Measurements from ENCODE around the gene EPM2AIP1.
"Not testable (repeated sequence)": the region's sequence is repeated elsewhere in the genome, so short reads cannot be mapped to it uniquely, and the experiment has no call there.

EPM2AIP1 gene

DNA sequence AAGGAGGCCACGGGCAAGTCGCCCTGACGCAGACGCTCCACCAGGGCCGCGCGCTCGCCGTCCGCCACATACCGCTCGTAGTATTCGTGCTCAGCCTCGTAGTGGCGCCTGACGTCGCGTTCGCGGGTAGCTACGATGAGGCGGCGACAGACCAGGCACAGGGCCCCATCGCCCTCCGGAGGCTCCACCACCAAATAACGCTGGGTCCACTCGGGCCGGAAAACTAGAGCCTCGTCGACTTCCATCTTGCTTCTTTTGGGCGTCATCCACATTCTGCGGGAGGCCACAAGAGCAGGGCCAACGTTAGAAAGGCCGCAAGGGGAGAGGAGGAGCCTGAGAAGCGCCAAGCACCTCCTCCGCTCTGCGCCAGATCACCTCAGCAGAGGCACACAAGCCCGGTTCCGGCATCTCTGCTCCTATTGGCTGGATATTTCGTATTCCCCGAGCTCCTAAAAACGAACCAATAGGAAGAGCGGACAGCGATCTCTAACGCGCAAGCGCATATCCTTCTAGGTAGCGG, at the start of gene EPM2AIP1:
TSS of gene EPM2AIP1 (minus strand) at position 326 of the 520 bp plus-strand sequence. CDS start at position 272, 54 bp downstream.
- no peak for DNase-seq

DNA sequence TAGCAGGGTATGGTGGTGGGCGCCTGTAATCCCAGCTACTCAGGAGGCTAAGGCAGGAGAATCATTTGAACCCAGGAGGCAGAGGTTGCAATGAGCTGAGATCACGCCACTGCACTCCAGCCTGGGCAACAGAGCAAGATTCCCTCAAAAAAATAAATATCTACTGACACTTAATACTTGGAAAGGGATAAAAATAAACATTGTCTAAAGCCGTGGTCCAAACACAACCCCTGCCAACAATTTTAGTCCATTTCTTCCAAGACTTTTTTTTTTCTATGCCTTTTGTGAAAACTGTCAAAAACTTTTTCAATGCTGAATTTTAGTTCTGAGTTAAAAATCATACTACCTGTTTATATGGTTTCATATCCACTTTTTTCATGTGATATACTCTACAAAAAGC, 49.8 kb upstream of the EPM2AIP1 start:
- not testable (repeated sequence) for DNase-seq

DNA sequence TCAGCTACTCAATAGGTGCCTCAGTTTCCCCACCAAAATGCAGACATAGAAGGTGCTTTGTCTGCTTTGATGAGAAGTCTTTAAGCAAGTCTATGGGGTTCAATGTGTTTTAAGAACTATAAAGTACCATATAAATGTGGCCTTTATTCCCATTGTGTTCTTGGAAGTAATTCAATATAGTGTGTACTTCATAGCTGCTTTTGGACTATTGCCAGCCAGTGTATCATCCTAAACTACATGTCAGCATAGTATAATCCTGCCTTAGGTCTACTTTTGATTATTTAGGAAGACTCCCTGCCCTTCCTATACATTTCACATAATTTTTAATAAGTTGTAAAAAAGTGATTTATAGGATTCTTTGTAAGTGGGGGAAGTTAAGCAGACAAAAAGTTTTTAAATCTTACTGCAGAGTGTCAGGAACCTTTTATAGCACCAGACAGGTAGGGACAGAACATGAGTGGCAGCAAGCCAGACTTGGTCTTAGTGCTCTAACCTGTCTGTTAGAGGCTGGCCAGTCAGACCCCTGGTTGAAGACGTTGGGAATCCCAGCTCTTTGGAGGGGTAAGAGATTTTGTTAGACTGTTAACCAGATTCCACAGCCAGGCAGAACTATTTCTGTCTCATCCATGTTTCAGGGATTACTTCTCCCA, 48.7 kb upstream of the EPM2AIP1 start:
- no peak for DNase-seq

DNA sequence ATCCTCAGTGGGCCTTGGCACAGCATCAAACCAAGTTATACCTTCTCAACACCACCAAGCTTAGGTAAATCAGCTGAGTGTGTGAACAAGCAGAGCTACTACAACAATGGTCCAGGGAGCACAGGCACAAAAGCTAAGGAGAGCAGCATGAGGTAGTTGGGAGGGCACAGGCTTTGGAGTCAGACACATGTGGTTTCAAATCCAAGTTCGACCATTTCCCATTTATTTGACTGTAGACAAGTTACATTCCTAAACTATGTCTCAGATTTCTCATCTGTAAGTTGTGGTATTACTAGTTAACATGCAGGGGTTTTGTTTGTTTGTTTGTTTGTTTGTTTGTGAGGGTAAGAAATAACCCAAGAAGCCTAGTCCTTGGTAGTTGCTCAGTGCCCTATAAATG, 47.3 kb upstream of the EPM2AIP1 start:
- no peak for DNase-seq

DNA sequence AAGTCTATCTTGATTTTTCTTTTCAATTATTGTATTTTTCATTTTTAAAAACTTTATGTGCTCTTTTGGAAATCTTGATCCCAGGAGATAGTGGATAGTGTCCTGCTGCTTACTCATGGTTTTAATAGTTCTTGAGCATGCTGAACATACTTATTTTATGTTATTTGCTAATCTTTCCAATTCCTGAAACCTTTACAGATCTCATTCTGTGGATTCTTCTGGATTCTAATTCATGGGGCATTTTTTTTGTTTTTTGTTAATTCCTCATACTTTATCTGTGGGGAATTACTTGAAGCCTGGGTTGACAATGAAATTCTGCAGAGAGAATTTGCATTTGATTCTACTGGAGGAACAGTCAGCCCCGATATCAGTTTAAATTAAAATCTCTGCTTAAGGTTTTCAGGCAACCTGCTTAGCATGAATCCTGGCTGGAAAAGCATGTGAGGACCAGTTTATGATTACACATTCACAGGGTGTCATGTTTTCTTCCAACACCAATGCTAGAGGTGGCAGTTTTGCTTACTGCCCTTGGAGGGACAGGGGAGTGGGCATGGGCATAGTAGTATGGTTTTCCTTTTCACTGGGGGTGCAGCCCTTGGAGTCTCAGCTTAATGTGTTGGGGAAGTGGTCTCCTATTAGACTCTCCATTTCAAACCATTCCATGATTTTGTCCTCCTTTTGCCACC, 46.4 kb upstream of the EPM2AIP1 start:
- no peak for DNase-seq

DNA sequence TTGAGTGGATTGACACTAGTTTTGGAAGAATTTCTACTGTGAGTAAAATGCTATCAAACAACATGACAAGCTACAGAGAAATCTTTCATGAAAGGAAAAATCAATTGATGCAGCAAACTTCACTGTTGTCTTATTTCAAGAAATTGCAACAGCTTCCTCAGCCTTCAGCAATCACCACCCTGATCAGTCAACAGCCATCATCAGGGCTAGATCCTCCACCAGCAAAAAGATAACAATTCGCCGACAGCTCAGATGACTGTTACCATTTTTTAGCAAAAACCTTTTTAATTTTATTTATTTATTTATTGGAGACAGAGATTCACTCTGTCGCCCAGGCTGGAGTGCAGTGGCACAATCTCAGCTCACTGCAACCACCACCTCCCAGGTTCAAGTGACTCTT, 44.4 kb upstream of the EPM2AIP1 start:
- no peak for DNase-seq

DNA sequence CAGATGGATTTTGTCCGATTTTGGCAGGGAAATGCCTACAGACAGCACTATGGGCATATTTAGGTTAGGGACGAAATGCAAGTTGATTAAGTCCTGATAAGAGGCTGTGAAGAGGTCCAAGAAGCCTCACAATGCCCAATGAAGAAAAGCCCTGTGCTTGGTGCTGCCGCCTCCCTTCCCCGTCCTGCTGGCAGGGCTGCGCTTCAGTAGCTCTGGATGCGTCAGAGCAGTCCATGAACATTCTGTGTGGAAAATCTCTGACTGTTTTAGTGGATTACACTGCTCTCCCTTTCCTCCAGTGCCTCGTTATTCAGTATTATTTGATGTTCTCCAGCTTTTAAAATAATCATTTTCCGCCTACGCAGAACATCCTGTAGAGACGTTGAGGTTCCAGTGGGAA, 40.0 kb upstream of the EPM2AIP1 start:
- DNase-seq = peak; percentile 51

DNA sequence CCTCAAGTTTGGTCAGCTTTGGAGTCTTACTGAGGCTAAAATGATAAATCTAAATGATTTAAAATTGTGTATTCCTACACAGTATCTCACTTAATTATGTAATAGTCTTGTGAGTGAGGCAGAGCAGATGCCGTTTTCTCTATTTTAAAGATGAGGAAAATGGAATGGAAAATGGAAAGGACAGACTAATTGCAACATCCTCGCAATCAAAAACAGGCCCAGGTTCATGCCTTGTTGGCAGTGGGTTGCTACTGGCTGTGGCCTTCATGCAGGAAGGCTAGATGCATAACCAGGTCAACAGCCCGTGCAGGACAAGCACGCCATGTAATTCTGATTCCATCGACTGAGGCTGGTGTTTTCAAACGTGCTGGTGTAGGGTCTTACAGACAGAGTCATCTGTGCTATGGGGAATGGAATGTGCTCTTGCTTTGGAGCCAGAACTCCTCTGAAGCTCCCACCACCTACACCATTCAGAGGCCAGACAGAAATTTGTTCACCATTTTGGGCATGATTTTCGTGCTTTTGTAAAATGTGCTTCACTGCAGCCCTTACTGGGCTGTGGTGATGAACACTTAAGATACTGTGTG, 38.3 kb upstream of the EPM2AIP1 start:
- no peak for DNase-seq

DNA sequence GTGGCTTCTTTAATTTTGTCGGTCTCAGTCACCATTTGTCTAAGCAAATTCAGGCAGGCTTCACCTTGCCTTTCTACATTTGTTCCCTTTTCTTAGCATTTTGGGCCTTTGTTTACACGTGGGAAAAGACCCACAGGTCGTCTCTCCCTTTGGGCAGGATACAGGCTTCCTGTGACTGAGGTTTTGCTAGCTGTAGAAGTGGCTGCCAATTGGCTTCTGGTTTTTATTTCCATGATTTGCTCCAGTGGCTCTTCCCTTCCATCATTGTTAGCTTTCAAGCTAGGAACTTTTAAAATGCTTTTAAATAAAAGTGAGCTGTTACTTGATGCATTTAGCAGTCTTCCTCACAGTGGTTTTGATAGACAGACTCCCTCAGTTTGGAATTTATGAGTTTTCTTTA, 37.7 kb upstream of the EPM2AIP1 start:
- peak; percentile 40 for DNase-seq

DNA sequence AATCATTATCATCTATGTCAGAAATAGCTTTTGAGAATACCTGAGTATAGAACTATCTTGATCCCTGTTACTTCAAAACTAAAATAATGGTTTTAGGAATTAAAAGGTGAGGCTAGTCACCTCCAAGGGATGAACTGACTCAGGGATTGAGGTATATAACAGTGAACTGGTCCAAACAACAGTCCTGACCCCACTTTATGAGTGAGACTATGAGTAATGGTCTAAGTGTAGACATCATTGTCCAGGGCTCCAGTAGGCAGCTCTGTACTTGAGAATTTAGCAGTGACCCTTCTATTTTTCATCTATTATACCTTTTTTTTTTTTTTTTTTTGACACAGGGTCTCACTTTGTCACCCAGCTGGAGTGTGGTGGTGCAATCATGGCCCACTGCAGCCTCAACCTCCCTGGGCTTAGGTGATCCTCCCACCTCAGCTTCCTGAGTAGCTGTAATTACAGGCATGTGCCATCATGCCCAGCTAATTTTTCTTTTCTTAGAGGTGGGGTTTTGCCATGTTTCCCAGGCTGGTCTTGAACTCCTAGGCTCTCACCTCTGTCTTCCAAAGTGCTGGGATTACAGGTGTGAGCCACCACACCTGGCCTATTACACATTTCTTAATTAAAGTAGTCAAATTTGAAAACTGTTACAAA, 36.7 kb upstream of the EPM2AIP1 start:
- no peak for DNase-seq

DNA sequence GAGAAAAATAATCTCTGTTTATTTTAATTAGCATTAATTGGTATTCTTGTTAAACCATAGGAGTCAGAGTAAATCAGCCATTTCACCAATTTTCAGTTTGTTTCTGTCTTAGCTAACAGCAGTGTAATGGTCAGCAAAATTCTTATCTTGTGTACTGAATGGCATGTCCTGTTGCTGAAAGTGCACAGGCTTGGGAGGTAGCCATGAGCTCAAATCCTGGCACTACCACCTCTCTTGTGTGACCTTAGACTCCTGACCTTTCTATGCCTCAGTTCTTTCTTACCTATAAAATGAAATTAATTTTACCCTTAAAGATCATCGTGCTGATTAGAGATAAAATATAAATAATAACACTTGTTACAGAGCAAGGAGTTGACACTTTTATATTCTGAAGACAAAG, 36.2 kb upstream of the EPM2AIP1 start:
- DNase-seq = no peak

DNA sequence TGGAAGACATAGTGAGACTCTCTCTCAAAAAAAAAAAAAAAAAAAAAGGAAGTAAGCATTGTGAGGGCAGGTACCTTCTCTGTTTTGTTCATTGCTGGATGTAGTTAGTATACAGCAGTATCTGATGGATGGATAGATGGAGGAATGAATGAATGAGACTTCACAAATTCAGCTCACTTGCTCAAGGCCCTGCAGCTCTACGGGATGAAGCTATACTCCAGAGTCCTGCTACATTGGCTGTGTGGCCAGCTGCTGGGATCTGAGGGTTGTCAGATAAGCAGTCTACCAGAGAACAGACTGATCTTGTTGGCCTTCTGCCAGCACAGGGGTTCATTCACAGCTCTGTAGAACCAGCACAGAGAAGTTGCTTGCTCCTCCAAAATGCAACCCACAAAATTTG, 35.4 kb upstream of the EPM2AIP1 start:
- DNase-seq = peak; percentile 49

DNA sequence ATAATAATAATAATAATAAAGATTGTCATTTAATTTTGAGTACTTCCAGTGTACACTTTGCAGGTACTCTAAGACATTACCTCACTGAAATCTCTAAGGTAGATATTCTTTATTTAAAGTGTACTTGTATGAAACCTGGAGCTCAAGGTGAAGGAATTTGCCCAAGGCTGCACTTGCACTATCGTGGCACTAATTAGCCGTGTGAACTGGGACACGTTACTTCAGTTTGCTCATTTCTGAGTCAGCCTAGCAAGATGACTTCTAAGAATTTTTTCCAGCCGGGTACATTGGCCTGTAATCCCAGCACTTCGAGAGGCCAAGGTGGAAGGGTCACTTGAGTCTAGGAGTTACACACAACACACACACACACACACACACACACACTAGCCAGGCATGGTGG, 33.9 kb upstream of the EPM2AIP1 start:
- DNase-seq = no peak

DNA sequence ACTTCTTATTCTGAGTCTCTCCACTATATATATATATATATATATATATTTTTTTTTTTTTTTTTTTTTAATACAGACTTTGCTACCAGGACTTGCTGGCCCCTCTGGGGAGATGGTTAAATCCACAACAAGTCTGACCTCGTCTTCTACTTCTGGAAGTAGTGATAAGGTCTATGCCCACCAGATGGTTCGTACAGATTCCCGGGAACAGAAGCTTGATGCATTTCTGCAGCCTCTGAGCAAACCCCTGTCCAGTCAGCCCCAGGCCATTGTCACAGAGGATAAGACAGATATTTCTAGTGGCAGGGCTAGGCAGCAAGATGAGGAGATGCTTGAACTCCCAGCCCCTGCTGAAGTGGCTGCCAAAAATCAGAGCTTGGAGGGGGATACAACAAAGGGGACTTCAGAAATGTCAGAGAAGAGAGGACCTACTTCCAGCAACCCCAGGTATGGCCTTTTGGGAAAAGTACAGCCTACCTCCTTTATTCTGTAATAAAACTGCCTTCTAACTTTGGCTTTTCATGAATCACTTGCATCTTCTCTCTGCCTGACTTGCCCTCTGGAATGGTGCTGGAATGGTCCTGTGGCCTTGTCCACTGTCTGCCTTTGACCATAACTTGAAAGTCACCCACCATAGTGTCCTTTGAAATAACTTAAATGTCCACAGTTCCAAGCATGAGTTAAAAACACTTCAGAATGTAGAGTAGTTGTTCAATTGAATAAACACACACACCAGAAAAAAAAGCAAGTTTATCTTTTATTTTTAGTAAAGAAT, 32.8 kb upstream of the EPM2AIP1 start:
- no peak for DNase-seq

DNA sequence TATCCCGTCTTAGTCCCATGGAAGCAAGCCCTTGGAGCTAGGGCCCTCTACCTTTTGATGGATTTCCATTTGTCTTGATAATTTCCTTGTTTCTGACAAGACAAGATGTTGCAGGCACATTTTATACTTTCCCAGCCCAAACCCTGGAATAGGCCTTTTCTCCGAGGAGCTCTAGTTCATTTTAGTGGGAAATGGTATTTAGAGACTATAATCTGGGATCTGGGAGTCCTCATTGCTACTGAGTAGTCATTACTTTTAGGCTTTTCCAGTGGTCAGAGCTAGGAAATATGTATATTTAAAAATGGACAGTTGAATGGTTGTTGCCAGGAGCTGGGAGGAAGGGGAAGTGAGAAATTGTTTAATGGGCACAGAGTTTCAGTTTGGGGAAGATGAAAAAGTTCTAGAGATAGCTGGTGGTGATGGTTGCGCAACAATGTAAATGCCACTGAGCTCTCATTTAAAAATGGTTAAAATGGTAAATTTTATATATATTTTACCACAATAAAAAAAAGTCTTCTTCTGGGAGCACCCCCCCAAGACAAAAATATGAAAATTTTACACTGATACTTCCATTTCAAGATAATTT, 32.0 kb upstream of the EPM2AIP1 start:
- DNase-seq = no peak

DNA sequence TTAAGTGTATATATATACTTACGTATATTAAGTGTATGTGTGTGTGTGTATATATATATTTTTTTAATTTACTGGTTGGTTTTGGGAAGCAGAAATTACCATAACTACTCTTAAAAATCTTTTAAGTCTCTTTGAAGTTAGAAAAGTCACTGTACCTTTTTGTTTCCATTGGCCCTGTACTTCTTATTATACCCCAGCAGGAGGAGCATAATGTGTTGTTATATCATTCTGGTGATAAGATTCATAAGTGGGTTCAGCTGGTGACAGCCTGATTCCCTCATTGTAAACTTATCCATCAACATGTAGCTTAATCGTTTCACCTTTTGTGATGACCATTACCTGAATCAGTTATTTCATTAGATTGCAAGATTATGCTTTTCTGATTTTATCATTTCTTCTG, 31.2 kb upstream of the EPM2AIP1 start:
- no peak for DNase-seq

DNA sequence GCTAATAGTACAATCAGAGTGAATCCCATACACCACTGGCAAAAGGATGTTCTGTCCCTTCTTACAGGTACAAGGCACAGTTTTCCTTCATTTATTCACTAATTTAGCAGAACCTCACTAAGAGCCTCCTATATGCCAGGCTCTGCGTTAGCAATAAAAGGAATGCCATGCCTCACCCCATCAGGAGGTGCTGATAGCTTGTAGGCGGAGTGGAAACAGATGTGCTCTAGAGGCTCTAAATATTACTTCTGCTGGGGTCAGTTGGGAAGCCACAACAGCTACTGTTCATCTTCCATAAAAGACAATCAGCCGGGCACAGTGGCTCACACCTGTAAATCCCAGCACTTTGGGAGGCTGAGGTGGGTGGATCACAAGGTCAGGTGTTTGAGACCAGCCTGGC, 24.8 kb upstream of the EPM2AIP1 start:
- no peak for DNase-seq

DNA sequence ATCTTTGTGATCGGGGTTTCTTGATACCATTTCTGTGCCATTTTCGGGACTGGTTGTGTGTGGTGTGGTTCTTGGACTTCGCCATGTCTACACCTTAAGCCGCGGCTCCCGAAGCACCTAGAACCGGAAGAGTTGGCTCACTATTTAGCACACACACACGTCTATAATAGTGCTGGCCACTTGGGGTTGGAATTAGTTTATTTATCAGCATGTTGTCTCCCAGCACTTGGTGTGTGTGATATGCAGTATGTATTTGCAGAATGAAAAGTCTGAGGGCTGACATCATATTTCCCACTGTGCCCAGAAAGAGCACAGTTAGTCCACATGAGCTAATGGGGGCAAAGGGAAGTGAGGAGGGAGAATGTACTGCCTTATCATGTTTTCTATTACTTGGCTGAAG, 24.0 kb upstream of the EPM2AIP1 start:
- DNase-seq = no peak

DNA sequence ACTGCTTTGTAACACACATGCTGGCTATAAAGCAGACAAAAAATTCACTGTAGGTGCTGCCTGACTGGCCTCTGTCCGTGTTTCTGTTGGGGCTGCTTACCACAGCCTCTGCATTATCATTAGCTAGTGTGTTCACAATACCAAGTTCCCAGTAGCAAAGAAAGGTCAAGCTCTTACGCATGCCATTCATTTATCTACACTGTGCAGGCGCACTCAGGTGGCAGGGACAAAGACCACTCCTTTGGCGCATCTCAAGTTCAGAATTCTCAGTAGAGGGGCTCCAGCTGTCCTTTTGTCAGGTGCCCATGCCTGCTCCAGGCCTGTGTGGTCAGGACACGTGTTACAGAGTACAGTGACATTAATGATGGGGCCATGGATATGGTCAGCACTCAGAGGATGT, 22.7 kb upstream of the EPM2AIP1 start:
- DNase-seq = no peak

DNA sequence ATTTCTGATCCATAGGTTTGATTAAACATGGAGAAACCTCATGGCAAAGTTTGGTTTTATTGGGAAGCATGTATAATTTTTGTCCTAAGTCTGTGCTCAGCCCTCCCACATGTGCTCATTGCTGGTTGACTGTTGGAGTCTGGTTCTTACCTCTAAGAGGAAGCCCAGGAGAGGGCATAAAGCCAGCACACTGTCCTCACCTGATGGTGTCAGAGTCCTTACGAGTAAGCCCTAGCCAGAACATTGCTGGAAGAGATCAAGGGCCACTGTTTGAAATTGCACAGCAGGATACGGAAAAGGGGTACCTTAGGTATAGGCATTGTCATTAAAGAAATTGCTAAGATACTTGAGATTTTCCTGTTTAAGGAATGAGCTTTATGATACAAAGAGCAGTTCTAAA, 21.7 kb upstream of the EPM2AIP1 start:
- DNase-seq = no peak

DNA sequence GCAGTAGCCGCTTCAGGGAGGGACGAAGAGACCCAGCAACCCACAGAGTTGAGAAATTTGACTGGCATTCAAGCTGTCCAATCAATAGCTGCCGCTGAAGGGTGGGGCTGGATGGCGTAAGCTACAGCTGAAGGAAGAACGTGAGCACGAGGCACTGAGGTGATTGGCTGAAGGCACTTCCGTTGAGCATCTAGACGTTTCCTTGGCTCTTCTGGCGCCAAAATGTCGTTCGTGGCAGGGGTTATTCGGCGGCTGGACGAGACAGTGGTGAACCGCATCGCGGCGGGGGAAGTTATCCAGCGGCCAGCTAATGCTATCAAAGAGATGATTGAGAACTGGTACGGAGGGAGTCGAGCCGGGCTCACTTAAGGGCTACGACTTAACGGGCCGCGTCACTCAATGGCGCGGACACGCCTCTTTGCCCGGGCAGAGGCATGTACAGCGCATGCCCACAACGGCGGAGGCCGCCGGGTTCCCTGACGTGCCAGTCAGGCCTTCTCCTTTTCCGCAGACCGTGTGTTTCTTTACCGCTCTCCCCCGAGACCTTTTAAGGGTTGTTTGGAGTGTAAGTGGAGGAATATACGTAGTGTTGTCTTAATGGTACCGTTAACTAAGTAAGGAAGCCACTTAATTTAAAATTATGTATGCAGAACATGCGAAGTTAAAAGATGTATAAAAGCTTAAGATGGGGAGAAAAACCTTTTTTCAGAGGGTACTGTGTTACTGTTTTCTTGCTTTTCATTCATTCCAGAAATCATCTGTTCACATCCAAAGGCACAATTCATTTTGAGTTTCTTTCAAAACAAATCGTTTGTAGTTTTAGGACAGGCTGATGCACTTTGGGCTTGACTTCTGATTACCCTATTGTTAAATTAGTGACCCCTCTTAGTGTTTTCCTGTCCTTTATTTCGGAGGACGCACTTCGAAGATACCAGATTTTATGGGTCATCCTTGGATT, 674 bp upstream of the EPM2AIP1 start, which contains the start of gene MLH1:
TSS of gene MLH1 (plus strand) at position 193 of the 958 bp plus-strand sequence. CDS start at position 223, 30 bp downstream.
- DNase-seq = peak; percentile 100

Measured in right hindlimb (tissue), 1 donor.